Cardiac ventricle fibroblast (primary cell): ENCODE data around the gene CEACAM20. TPM values are rescaled to one million over a fixed set of nuclear protein-coding genes. Genes with fewer than 3 reads are reported as not detected.

Experiments
- total RNA-seq: library from RNA; depleted of rRNA; stranded (reverse); fragments of >200 nt; gene quantifications from 2 replicates; pipeline ENCODE4 v1.2.3, GENCODE V29; 2015

The CEACAM20 gene
- total RNA-seq, result not detected in 2 replicates

GRCh38 chr19:44529536-44529935 lies at the start of gene CEACAM20:
CEACAM20 (minus strand) TSS chr19:44529675; CDS start chr19:44529509, 166 bp downstream.

GRCh38 chr19:44499962-44500949 lies 29.2 kb downstream of the CEACAM20 start, which contains the start of gene ZNF180:
ZNF180 (minus strand) TSS chr19:44500522; CDS start chr19:44497334, 3,188 bp downstream.

Other genes with a start within 250 kb of the CEACAM20 start
- gene ZNF235, start 224.7 kb downstream of the CEACAM20 start, total RNA-seq, result 3.4 and 6.6 TPM in 2 replicates
- gene ZNF112, start 173.0 kb downstream of the CEACAM20 start, total RNA-seq, result 4.4 and 6.8 TPM in 2 replicates
- 3.5 and 11.0 TPM in 2 replicates for gene ZNF285, start 128.1 kb downstream of the CEACAM20 start, total RNA-seq
- gene ZNF229, start 81.2 kb downstream of the CEACAM20 start, total RNA-seq, result 8.4 and 11.9 TPM in 2 replicates
- 10.7 and 11.5 TPM in 2 replicates for gene ZNF180, start 29.2 kb downstream of the CEACAM20 start, total RNA-seq
- gene IGSF23, start 83.9 kb upstream of the CEACAM20 start, total RNA-seq, result not detected in 2 replicates
- 13.4 and 15.8 TPM in 2 replicates for gene PVR, start 114.2 kb upstream of the CEACAM20 start, total RNA-seq
- 1.2 and 1.4 TPM in 2 replicates for gene CEACAM19, start 141.8 kb upstream of the CEACAM20 start, total RNA-seq
- gene CEACAM16, start 169.5 kb upstream of the CEACAM20 start, total RNA-seq, result not detected in 2 replicates
- gene BCL3, start 219.0 kb upstream of the CEACAM20 start, total RNA-seq, result 30.3 and 34.7 TPM in 2 replicates
- gene CBLC, start 248.2 kb upstream of the CEACAM20 start, total RNA-seq, result not detected in 2 replicates